Choroid plexus epithelial cell (primary cell): ENCODE measurements around the gene SLC25A30.

Source experiments
- DNase-seq: peaks from one replicate; pipeline ENCODE4 v3.0.0-alpha.2; 2010; ENCODE audit warnings: low read depth
- H3K4me3 ChIP-seq: 2 replicates; pipeline ENCODE4 v1.5.1; 2011; ENCODE audit warnings: low read depth, mild to moderate bottlenecking, control low read depth, low read length, moderate library complexity
- TF ChIP-seq, protein P1 (sequence below): conservative IDR thresholded peaks from 2 replicates; pipeline ENCODE4 v1.5.1; 2011; ENCODE audit warnings: low read depth, mild to moderate bottlenecking, control low read depth, inconsistent platforms, low read length, moderate library complexity

The SLC25A30 gene

GRCh38 chr13:45372189-45373161 is 45.7 kb downstream of the SLC25A30 start:
- peak; percentile 25 for DNase-seq
- no peak overlapping the region for H3K4me3 ChIP-seq
- TF ChIP-seq, protein P1, sequence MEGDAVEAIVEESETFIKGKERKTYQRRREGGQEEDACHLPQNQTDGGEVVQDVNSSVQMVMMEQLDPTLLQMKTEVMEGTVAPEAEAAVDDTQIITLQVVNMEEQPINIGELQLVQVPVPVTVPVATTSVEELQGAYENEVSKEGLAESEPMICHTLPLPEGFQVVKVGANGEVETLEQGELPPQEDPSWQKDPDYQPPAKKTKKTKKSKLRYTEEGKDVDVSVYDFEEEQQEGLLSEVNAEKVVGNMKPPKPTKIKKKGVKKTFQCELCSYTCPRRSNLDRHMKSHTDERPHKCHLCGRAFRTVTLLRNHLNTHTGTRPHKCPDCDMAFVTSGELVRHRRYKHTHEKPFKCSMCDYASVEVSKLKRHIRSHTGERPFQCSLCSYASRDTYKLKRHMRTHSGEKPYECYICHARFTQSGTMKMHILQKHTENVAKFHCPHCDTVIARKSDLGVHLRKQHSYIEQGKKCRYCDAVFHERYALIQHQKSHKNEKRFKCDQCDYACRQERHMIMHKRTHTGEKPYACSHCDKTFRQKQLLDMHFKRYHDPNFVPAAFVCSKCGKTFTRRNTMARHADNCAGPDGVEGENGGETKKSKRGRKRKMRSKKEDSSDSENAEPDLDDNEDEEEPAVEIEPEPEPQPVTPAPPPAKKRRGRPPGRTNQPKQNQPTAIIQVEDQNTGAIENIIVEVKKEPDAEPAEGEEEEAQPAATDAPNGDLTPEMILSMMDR = no peak

DNA sequence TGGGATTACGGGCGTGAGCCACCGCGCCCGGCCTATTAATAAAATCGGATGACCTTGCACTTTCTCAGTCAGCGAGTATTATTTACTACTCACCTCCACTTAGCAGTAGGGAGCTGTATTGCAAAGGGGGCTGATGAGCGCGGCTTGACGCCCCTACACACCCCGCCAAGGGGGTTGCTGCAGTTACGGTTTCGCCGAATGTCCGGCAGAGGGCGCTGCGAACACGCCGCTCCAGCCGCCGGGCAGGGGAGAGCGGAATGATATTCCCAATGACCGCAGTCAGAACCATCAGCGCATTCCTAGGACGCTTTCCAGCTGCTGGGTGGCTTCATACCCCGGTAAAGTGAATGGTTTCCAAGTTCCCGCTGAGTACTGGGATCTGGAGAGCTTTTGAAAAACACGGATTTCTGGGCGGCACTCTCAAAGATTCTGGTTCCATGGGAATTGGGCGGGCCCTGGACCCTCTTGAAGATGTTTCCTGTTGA is 47.2 kb downstream of the SLC25A30 start:
- TF ChIP-seq, protein P1 = peak; percentile 95

DNA sequence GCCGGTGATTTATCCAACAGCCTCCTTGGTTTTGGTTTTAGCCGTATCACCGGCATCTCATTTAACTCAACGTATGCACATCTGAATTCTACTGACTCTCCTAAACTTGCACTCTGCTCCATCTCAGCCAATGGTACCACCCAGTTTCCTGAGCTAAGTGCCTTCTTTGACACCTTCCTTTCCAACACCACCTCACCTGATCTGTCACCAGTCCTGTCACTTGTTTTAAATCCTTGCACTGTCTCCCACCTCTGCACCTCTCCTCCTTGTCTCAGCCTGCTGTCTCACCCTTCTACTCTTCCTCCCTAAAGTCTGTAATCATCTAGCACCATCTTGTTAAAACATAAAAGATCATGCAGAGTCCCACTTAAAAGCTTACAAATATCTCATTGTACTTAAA is 49.1 kb downstream of the SLC25A30 start:
- TF ChIP-seq, protein P1 = no peak
- no peak for DNase-seq
- H3K4me3 ChIP-seq = no peak overlapping the region

More for the DNA sequence above, 47.2 kb downstream of the SLC25A30 start:
- DNase-seq = peak; percentile 82
- H3K4me3 ChIP-seq = no peak overlapping the region

GRCh38 chr13:45368571-45368970 is 49.6 kb downstream of the SLC25A30 start:
- H3K4me3 ChIP-seq = no peak overlapping the region
- no peak for DNase-seq
- TF ChIP-seq, protein P1 = no peak

DNA sequence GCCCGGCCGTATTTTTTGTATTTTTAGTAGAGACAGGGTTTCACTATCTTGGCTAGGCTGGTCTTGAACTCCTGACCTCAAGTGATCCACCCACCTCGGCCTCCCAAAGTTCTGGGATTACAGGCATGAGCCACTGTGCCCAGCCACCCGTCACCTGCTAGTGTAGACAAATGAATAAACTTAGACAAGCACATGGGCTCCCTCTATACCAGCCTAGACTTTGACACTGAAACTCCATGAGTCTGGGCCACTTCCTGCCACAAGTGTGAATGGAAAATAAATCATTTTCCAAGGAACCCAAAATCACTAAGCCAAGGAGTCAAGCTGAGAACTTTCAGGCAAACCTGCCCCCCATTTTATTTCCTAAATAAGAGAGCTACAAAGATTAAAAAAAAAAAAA is 50.2 kb downstream of the SLC25A30 start:
- DNase-seq = no peak
- TF ChIP-seq, protein P1 = no peak

GRCh38 chr13:45367358-45367757 is 50.8 kb downstream of the SLC25A30 start:
- DNase-seq = peak; percentile 80
- TF ChIP-seq, protein P1 = no peak
- H3K4me3 ChIP-seq = no peak overlapping the region

More for the DNA sequence above, 50.2 kb downstream of the SLC25A30 start:
- H3K4me3 ChIP-seq = no peak overlapping the region
